GM12875 (cell line): ENCODE measurements around the gene TTC27.
"Not testable (repeated sequence)": the region's sequence is repeated elsewhere in the genome, so short reads cannot be mapped to it uniquely, and the experiment has no call there.

ENCODE experiments used
- H3K4me3 ChIP-seq: one replicate; pipeline ENCODE4 v1.5.1; 2011; ENCODE audit warnings: low read depth, low read length, control low read depth
- TF ChIP-seq, protein P1 (sequence below): IDR thresholded peaks from 2 replicates; pipeline ENCODE4 v1.5.1; 2011; ENCODE audit warnings: low read depth, mild to moderate bottlenecking, control low read depth, inconsistent platforms, low read length, moderate library complexity, borderline replicate concordance; ENCODE audit not compliant: insufficient read depth

The TTC27 gene

DNA sequence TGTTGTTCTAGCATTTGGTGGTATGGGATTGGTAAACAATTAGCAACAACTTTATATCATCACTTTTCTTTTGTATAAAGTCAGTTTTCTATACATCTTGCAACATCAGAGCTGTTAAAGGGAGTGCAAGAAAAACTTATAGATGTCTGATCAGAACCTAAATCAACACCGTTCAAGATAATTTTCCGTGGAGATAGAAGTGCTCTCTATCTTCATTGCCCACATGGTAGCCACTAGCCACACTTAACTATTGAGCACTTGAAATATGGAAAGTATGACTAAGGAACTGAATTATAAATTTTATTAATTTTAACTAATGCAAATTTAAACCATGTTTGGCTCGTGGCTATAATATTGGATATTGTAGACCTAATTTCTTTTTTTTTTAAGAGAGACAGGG lies 5.2 kb downstream of the TTC27 start:
- H3K4me3 ChIP-seq: no peak overlapping the region
- TF ChIP-seq, protein P1, sequence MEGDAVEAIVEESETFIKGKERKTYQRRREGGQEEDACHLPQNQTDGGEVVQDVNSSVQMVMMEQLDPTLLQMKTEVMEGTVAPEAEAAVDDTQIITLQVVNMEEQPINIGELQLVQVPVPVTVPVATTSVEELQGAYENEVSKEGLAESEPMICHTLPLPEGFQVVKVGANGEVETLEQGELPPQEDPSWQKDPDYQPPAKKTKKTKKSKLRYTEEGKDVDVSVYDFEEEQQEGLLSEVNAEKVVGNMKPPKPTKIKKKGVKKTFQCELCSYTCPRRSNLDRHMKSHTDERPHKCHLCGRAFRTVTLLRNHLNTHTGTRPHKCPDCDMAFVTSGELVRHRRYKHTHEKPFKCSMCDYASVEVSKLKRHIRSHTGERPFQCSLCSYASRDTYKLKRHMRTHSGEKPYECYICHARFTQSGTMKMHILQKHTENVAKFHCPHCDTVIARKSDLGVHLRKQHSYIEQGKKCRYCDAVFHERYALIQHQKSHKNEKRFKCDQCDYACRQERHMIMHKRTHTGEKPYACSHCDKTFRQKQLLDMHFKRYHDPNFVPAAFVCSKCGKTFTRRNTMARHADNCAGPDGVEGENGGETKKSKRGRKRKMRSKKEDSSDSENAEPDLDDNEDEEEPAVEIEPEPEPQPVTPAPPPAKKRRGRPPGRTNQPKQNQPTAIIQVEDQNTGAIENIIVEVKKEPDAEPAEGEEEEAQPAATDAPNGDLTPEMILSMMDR: no peak

DNA sequence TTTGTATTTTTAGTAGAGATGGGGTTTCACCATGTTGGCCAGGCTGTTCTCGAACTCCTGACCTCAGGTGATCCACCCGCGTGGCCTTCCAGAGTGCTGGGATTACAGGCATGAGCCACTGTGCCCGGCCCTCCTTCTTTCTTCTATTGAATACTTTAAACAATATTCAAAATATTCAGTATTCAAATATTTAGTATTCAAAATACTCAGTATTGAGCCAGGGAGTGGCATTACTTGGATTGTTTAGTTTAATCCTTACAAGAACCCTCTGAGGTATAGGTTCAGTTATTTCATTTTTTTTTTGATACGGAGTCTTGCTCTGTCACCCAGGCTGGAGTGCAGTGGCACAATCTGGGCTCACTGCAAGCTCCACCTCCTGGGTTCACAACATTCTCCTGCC lies 10.7 kb downstream of the TTC27 start:
- H3K4me3 ChIP-seq: not testable (repeated sequence)

DNA sequence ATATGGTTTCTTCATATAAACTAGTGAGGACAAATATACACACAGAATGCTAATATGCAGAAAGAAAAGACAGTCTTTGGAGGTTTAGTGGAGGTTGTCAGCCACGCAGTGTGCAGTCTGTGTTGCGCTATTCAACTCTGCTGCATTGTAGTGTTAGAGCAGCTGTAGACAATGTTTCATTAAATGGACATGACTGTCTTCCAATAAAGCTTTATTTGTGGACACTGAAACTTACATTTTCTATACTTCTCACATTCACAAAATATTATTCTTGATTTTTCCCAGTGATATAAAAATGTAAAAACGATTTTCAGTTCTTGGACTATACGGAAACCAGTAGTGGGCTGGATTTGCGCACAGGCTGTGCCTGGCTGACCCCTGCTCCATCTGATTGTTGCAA lies 13.3 kb downstream of the TTC27 start:
- no peak overlapping the region for H3K4me3 ChIP-seq
- TF ChIP-seq, protein P1: no peak

DNA sequence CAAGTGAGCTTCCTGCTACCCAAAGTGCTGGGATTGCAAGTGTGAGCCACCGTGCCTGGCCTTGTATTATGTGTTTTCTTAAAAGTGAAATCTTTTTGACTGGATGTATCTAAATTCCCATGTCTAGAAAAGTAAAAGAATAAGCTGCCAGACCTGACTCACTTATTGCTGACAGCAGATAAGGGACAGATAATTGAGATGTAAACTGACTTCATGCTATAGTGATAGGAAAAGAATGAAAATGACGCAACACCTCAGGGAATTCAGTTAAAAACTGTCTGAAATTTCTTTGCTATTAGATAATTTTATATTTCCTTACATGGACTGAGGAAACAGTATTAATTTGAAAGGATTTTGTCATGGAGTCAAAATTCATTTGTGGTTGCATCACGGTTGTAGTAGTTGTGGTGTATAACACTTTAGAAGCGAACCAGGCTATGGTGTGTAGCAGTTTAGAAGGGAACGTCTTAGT lies 19.4 kb downstream of the TTC27 start:
- H3K4me3 ChIP-seq: no peak overlapping the region
- TF ChIP-seq, protein P1: no peak

DNA sequence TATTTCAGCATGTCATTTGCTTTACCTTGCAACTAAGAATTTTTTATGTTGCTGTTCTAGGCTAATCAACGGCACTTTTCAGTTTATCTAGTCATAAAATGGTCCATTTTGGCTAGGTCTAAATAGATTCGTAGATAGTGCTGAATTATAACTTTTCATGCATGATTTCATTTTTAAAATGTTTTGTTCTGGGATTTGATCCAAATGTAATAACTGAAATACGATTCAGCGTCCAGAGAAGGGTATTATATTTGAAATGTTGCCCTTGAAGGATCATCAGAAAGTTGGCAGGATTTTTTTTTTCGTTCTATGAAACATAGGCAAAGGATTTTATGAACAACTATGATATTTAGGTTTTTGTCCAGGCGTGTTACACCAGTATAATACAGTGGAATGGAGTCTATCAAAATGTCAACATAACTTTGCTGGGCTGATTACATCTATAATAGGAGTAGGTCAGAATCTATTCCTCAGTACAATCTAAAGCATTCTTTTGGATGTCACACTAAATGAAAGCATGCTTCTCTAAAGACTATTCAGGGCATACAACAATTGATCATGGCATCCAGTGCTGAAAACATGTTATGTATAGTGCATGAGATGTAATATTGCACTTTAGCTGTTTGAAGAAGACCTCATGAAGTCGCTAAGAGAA lies 24.8 kb downstream of the TTC27 start:
- no peak overlapping the region for H3K4me3 ChIP-seq
- TF ChIP-seq, protein P1: no peak

DNA sequence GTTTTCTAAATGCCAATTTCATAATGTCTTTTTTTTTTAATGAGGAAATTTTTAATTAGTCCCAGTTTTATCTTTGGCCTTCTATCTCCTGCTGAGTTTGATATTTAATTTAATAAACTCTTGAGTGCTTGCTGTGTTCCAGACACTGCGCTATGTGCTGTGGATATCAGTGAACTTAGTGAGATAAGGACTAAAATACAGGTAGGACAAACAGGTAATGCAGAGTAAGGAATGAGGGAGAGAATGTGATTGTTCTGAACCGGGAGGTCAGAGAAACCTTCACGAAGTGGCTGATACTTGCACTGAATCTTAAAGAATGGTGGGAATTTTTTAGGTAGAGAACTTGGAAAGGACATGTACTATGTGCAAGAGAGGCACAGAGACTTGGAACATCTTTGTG lies 28.2 kb downstream of the TTC27 start:
- TF ChIP-seq, protein P1: no peak
- no peak overlapping the region for H3K4me3 ChIP-seq

DNA sequence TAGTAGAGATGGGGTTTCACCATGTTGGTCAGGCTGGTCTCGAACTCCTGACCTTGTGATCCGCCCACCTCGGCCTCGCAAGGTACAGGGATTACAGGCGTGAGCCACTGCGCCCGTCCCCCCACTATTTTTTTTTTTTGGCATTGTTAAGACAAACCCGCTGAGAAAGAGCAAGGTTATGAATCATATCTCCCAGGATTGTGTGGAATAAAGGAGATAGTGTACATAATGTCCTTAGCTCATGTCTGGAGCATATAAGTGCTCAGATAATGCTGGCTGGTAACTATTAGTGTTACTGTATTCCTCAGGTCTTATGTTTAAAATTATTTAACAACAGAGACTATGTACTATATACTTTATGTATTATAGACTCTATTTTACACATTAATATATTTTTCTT lies 36.0 kb downstream of the TTC27 start:
- TF ChIP-seq, protein P1: no peak
- no peak overlapping the region for H3K4me3 ChIP-seq
